Ishikawa (cell line): Measurements from ENCODE around the gene TMEM63A.

Experiments used
- EP300 ChIP-seq: IDR thresholded peaks from 2 replicates; pipeline ENCODE4 v1.6.1; 2012; ENCODE audit warnings: borderline replicate concordance
- RAD21 ChIP-seq: IDR thresholded peaks from 2 replicates; pipeline ENCODE4 v1.6.1; 2012; ENCODE audit warnings: low read depth
- TAF1 ChIP-seq: IDR thresholded peaks from 2 replicates; pipeline ENCODE4 v1.6.1; 2012; ENCODE audit warnings: low read depth, mild to moderate bottlenecking
- TCF12 ChIP-seq: IDR thresholded peaks from 2 replicates; pipeline ENCODE4 v1.6.1; 2012; ENCODE audit warnings: low read depth
- ZBTB7A ChIP-seq: IDR thresholded peaks from 2 replicates; pipeline ENCODE4 v1.6.1; 2012; ENCODE audit warnings: low read depth
- TF ChIP-seq, protein P1 (sequence below): IDR thresholded peaks from 2 replicates; pipeline ENCODE4 v1.6.1; 2012; ENCODE audit warnings: low read depth, mild to moderate bottlenecking

DNA sequence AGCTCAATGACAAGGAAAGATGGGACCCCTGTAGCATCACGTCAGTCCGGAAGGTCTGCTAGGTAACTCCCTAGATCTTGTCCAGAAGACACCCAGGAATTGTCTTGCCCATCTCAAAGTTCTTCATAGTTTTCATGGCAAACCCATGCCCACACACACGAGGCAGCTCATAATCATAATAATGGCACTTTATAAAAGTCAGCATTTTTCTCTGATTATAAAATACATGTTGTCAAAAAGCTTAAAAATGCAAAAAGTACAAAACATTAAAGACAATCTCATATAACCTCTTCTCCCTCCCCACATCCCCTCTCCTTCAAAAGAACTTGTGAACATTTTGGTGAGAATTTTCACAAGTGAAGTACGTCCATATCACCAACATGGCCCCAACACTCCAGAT lies 41.5 kb downstream of the TMEM63A start:
- TF ChIP-seq TAF1 (no peak), EP300 (no peak), TCF12 (no peak), ZBTB7A (no peak), RAD21 (no peak)
- TF ChIP-seq, protein P1, sequence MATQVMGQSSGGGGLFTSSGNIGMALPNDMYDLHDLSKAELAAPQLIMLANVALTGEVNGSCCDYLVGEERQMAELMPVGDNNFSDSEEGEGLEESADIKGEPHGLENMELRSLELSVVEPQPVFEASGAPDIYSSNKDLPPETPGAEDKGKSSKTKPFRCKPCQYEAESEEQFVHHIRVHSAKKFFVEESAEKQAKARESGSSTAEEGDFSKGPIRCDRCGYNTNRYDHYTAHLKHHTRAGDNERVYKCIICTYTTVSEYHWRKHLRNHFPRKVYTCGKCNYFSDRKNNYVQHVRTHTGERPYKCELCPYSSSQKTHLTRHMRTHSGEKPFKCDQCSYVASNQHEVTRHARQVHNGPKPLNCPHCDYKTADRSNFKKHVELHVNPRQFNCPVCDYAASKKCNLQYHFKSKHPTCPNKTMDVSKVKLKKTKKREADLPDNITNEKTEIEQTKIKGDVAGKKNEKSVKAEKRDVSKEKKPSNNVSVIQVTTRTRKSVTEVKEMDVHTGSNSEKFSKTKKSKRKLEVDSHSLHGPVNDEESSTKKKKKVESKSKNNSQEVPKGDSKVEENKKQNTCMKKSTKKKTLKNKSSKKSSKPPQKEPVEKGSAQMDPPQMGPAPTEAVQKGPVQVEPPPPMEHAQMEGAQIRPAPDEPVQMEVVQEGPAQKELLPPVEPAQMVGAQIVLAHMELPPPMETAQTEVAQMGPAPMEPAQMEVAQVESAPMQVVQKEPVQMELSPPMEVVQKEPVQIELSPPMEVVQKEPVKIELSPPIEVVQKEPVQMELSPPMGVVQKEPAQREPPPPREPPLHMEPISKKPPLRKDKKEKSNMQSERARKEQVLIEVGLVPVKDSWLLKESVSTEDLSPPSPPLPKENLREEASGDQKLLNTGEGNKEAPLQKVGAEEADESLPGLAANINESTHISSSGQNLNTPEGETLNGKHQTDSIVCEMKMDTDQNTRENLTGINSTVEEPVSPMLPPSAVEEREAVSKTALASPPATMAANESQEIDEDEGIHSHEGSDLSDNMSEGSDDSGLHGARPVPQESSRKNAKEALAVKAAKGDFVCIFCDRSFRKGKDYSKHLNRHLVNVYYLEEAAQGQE, result no peak
